ENCODE results near the gene HMGCL.

HMGCL gene

DNA sequence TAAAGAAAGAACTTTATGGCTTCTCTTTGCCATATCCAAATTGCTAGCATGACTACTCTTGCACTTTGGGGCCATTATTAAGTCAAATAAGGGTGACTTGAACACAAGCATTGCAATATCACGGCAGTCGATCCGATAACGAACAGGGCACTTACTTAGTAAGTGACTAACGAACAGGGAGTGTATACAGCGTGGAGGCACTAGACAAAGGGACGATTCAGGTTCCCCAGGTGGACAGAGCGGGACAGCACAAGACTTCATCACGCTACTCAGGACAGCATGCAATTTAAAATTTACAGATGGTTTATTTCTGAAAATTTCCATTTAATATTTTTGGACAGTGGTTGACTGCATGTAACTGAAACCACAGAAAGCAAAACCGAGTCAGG is 52.4 kb downstream of the HMGCL start:
- DNase-seq, result no peak

DNA sequence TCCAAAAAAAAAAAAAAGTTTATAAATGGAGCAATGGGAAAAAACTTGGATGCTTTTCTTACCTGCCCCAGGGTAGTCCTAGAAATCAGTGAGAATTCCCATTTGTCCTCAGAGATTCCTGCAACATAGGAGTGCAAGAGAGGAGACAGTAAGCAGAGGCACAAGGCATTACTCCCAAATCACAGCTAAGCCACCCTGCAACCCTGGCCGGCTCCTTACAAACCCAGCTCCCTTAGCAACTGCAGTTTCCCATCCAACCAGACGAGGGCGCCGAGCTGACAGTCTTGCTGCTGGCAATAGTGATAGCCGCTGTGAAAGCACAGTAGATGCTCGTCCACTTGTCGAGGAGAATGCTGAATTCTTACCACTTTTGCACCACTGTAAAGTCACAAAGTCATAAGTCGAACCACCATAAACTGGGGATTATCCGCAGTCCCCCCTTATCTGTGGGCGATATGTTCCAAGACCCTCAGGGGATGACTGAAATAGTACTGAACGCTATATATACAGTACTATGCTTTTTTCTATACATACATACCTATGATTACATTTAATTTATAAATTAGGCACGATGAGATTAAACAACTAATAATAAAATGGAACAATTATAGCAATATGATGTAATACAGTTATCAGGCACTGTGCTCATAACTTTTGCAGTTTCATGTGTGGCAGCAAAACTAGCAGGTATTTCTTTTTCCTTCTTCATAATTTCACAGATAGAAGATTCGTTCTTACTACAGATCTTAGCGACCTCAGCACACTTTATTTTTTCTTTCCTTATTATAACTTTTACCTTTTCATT is 53.0 kb downstream of the HMGCL start:
- DNase-seq, result peak; percentile 87

- no peak for DNase-seq
These were observed 56.5 kb downstream of the HMGCL start for GRCh38 chr1:23768733-23769132.

GRCh38 chr1:23763041-23763577 is 62.1 kb downstream of the HMGCL start:
- DNase-seq, result no peak

DNA sequence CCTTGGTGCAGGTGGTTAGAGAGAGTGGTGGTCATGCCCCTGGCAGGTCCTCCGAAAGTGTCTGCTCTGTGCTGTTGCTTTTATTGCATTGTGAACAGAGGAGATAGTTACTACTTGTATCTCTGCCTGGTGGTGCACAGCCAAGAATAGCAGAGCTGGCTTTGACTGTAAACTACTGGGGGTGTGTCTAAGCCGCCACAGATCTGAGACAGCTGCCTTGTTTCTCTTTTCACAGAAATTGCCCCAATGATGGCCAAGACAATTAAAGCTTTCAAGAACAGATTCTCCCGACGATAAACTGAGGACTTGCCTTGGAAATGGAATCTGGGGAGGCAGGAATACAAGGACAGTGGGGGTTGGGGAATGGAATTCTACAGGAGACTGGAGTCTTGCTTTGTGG is 66.0 kb downstream of the HMGCL start:
- DNase-seq, result no peak

- no peak for DNase-seq
These were observed 67.4 kb downstream of the HMGCL start for GRCh38 chr1:23757812-23758211.

DNA sequence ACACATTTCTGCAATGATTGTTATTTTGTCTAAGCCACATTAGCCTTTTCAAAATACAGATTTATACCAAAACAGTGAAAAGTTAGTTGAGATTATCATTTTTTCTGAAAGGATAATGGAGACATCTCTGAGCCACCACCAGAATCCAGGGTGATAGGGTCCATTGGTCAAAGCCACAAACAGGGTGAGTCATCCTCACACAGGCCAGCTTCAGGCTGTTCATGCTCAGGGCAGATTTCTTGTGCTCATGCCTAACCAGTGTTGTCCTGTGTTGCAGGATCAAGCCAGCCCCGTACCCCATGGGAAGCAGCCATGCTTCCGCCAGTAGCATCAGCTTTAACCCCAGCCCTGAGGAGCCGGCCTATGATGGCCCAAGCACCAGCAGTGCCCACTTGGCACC is 68.6 kb downstream of the HMGCL start:
- no peak for DNase-seq

GRCh38 chr1:23752909-23753308 is 72.3 kb downstream of the HMGCL start:
- no peak for DNase-seq
